Activated CD4-positive, CD25-positive, alpha-beta regulatory T cell treated with anti-CD3 and anti-CD28 coated beads, Interleukin-2, amount 50 U/mL, for 72 hours (primary cell): ENCODE measurements around the gene RGL2.
A peak's percentile ranks its signal among the peaks of the same experiment; 100 is the strongest.
"Not testable (repeated sequence)": the region's sequence is repeated elsewhere in the genome, so short reads cannot be mapped to it uniquely, and the experiment has no call there.

ENCODE experiments used
- DNase-seq: peaks from one replicate; pipeline ENCODE4 v3.0.0; 2021

Gene RGL2

GRCh38 chr6:33298773-33299236 lies at the start of gene RGL2:
RGL2 (minus strand) TSS chr6:33298942; CDS start chr6:33298610, 332 bp downstream.
- DNase-seq: peak; percentile 62

GRCh38 chr6:33347816-33348215 lies 49.1 kb upstream of the RGL2 start:
- DNase-seq: no peak

- DNase-seq: not testable (repeated sequence)
Observed at GRCh38 chr6:33346972-33347371, 48.2 kb upstream of the RGL2 start.

- peak; percentile 41 for DNase-seq
Observed at GRCh38 chr6:33344701-33345697, 46.3 kb upstream of the RGL2 start.

GRCh38 chr6:33343953-33344611 lies 45.3 kb upstream of the RGL2 start:
- no peak for DNase-seq

- DNase-seq: not testable (repeated sequence)
Observed at GRCh38 chr6:33343606-33343952, 44.8 kb upstream of the RGL2 start.

- DNase-seq: no peak
Observed at GRCh38 chr6:33339193-33339592, 40.5 kb upstream of the RGL2 start.

GRCh38 chr6:33336495-33336894 lies 37.8 kb upstream of the RGL2 start:
- no peak for DNase-seq

- DNase-seq: no peak
Observed at GRCh38 chr6:33335916-33336315, 37.2 kb upstream of the RGL2 start.

- no peak for DNase-seq
Observed at GRCh38 chr6:33333666-33334065, 34.9 kb upstream of the RGL2 start.

GRCh38 chr6:33330736-33331135 lies 32.0 kb upstream of the RGL2 start:
- no peak for DNase-seq

GRCh38 chr6:33329058-33329457 lies 30.3 kb upstream of the RGL2 start:
- DNase-seq: no peak

GRCh38 chr6:33324125-33324524 lies 25.4 kb upstream of the RGL2 start:
- no peak for DNase-seq

GRCh38 chr6:33323623-33323948 lies 24.8 kb upstream of the RGL2 start:
- DNase-seq: no peak

GRCh38 chr6:33321227-33321626 lies 22.5 kb upstream of the RGL2 start:
- DNase-seq: no peak

- no peak for DNase-seq
Observed at GRCh38 chr6:33320315-33321181, 21.8 kb upstream of the RGL2 start.

GRCh38 chr6:33319939-33320314 lies 21.2 kb upstream of the RGL2 start:
- no peak for DNase-seq

- DNase-seq: no peak
Observed at GRCh38 chr6:33318426-33319073, 19.8 kb upstream of the RGL2 start.

- peak; percentile 93 for DNase-seq
Observed at GRCh38 chr6:33317669-33318425, 19.1 kb upstream of the RGL2 start, which contains the start of gene ZBTB22. ZBTB22 (minus strand) TSS chr6:33317744; CDS start chr6:33316916, 828 bp downstream.

- DNase-seq: no peak
Observed at GRCh38 chr6:33317419-33317668, 18.6 kb upstream of the RGL2 start.

- no peak for DNase-seq
Observed at GRCh38 chr6:33316603-33317418, 18.1 kb upstream of the RGL2 start.
